ENCODE measurements around the gene MED16.

Gene MED16, protein sequence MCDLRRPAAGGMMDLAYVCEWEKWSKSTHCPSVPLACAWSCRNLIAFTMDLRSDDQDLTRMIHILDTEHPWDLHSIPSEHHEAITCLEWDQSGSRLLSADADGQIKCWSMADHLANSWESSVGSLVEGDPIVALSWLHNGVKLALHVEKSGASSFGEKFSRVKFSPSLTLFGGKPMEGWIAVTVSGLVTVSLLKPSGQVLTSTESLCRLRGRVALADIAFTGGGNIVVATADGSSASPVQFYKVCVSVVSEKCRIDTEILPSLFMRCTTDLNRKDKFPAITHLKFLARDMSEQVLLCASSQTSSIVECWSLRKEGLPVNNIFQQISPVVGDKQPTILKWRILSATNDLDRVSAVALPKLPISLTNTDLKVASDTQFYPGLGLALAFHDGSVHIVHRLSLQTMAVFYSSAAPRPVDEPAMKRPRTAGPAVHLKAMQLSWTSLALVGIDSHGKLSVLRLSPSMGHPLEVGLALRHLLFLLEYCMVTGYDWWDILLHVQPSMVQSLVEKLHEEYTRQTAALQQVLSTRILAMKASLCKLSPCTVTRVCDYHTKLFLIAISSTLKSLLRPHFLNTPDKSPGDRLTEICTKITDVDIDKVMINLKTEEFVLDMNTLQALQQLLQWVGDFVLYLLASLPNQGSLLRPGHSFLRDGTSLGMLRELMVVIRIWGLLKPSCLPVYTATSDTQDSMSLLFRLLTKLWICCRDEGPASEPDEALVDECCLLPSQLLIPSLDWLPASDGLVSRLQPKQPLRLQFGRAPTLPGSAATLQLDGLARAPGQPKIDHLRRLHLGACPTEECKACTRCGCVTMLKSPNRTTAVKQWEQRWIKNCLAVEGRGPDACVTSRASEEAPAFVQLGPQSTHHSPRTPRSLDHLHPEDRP

DNA sequence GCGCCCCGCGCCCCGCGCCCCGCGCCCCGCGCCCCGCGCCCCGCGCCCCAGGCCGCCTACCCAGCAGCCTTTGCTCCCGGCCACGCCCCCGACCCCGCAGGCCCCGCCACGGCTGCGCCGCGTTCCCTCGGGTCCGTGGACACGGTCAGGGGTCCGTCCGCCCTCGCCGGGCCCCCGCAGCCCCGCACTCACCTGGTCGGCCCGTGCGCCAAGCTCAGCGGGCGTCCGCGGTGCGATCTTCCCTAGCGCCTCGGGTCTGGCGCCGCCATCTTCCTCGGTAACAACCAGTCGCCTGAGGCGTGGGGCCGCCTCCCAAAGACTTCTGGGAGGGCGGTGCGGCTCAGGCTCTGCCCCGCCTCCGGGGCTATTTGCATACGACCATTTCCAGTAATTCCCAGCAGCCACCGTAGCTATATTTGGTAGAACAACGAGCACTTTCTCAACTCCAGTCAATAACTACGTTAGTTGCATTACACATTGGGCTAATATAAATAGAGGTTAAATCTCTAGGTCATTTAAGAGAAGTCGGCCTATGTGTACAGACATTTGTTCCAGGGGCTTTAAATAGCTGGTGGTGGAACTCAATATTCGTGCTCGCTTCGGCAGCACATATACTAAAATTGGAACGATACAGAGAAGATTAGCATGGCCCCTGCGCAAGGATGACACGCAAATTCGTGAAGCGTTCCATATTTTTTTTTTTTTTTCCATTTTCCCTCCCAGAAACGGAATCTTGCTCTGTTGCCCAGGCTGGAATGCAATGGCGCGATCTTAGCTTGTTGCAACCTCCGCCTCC, at the start of gene MED16, which contains the start of gene RNU6-9:
TSS of gene MED16 (minus strand) at position 294 of the 796 bp plus-strand sequence. CDS start 2,056 bp downstream, outside the sequence.
TSS of gene RNU6-9 (plus strand) at position 591 of the 796 bp plus-strand sequence.
- peak; percentile 75 for DNase-seq

DNA sequence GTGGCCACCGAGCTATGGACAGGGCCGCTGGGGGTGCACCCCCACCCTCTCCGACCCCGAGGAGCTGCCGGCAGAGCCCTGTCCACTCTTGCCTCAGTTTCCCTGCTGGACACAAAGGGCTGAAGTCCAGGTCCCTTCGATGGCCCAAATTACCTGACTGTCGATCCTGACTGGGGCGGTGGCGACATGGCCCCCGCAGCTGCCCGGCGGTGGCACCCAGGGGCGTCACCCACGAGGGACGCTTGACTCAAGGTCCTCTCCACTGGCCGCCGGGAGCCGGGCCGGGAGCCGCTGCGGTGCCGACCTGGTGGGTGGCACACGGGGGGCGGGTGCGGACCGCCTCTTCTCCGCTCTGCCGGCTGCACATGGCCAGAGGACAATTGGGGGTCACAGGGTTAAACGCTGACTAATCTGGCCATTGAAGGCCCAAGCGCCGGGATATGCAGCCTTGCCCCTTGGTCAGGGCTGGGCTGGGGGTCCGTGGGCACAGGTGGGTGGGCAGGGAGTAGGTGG, 49.2 kb upstream of the MED16 start:
- DNase-seq: no peak

DNA sequence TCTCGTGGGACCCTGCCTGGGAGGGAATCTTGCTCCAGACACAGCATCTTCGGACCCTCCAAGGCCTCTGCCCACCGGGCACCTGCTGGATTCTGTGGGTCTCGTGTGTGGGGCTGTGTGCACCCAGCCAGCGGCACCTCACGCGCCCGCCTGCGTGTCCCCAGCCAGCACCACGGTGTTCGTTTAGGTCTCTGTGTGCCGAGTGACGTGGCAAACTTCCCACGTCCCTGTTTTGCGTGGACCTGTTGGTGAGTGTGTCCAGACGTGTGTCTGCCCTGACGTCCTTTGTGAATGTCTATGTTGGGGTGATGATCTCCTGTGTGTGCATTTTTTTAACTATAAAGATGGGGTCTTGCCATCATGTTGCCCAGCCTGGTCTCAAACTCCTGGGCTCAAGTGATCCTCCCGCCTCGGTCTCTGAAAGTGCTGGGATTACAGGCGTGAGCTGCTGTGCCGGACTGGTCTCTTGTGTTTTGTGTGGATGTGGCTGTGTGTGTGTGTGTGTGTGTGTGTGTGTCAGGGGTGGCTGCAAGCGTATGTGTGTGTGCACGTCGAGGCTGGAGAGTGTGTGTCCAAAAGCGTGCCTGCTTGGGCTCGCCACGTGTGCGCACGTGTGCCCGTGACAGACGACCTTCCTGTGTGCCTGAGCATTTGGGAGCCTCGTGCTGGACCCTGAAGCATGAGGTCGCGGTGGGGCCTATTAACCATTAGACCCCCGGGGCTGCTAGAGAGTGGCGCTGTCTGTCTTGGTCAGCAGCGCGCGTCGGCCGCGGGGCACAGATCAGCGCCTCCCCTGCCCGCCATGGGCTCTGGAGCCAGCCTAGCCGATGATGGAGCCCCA, 48.5 kb upstream of the MED16 start:
- no peak for DNase-seq

DNA sequence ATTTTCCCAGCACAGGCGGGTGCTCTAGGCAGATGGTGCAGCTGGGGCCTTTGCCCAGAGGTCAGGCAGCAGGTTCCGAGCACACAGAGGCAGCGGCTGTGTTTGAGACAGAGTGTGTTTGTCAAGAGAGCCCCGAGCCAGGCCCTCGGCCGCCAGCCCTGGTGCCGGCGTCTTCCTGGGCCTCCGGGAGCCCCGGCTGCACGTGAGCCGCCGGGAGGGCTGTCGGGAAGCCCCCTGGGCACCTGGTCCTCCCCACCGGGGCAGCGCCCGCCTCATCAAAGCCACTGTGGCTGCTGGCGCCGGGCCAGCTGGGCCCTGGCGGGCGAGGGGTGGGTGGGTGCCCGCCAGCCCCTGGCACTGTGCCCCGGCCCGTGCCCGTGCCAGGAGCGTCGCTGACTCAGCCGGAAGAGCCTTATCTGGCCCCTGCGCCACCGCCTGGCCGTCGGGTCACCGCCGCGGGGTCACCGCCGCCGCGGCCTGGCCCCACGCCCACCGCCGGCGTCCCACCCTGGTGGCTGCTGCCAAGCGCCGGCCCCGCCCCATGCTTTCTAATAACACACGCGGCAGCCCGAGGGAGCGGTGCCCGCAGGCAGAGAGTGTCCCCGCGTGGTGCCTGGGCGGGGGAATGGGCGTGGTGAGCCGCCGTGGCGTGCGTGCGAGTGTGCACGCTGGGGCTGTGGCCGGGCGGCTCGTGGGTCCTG, 47.8 kb upstream of the MED16 start:
- peak; percentile 67 for DNase-seq

DNA sequence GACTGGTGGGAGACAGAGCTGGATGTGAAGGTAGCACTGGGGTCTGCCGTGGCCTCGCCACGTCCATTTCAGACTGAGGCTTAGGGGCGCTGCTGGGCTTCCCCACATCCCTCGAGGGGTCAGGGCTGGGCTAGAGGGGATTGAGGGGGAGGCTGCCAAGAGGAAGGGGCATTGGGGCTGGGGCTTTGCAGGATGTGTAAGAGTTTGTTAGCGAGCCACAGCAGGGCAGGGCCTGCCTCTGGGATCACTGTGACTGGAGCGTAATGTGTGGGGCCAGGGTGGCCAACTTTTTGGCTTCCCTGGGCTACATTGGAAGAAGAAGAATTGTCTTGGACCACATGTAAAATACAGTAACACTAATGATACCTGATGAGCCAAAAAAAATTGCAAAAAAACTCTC, 46.9 kb upstream of the MED16 start:
- no peak for DNase-seq

DNA sequence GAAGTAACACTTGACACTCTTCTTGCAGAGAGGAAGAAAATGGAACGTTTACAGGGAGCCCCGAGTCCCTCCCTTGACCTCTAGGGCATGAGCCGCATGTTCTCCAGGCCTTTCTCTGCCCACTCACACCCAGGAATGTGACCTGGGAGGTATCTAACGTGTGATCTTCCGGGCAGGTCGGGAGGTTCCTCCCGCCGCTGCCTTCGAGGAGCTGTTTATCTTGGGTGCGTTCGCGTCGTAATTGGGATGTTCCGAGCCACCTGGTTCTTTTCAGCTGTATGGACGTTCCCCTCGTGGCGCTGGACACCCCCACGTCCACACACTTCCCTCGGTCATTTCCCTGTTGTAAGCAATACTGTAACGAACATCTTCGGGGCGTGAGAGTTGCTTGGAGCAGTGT, 46.5 kb upstream of the MED16 start:
- no peak for DNase-seq

DNA sequence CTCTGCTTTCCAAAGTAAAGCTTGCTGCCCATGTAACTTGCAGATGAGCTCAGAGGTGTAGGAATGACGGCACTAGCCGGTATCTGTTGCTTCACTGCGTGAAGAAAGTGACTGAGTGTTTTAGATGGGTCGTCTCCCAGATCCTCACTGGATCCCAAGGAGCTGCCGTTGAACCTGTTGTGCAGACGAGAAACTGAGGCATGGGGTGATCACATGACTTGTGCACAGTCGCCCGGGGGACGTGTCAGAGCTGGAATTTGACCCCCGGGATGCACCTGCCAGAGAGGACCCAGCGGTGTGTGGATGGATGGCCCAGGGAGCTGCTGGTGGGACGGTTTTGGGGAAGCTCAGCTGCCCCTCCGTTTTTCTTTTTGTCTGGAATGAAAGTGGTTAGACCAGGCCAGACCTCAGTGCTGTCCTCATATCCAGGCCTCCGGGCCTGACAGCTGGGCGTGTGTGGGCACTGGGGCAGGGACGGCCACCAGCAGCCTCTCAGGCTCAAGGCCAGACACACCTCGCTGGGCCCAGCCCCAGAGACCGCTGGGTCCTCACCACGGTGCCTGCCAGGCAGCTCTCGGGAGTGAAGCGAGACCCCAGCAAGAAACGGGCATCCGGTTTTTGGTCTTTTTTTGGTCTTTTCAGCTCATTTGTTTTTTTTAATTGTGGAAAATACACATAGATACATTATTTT, 45.4 kb upstream of the MED16 start:
- no peak for DNase-seq

DNA sequence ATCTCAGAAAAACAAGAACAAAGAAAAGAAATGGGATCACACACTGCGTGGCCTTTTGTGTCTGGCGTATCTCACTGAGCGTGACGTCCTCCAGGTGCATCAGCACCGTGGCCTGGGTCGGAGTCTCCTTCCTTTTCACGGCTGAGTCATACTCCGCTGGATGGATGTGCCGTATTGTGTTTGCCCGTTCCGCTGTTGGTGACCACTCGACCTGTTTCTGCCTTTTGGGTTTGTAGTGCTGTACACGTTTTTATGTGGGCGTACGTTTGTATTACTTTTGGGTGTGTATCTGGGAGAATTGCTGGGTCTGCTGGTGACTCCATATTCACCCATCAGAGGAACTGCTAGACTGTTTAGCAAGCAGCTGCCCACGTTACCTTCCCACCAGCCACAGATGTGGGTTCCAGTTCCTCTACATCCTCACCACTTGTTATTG, 44.3 kb upstream of the MED16 start:
- DNase-seq: no peak

DNA sequence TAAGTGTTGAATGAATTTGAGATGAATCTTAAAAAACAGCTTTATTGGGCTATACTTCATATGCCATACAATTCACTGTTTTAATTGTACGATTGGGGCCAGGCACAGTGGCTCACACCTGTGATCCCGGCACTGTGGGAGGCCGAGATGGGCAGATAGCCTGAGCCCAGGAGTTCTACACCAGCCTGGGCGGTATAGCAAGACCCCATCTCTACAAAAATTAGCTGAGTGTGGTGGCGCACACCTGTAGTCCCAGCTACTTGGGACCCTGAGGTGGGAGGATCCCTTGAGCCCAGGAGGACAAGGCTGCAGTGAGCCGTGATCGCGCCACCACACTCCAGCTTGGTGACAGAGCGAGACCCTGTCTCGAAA, 43.2 kb upstream of the MED16 start:
- DNase-seq: no peak

DNA sequence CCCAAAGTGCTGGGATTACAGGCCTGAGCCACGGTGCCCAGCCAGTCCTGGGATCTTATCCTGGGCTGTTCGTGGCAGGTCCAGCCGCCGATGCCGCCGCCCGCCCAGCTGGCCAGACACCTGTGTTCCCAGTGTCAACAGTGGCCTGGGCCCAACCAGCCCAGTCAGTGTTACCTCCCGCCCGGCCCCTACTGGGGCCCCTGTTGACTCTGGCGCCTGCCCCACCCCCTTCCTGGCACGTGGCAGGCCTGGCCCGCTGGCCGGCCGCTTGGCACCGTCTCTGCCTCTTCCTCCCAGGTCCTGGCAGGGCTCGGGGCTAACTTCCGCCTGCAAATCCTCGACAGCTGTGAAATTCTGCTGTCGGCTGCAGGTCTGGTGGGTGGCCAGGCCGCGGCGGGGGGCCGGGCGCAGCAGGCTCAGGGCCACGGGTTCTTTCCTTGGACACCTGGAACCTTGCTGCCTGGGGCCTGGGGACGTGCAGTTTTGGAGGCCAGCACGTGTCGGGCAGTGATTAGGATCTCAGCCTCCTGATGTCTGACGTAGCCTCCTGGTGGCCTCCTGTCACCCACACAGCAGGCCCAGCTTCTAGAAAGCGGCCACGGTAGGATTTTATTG, 42.0 kb upstream of the MED16 start:
- no peak for DNase-seq

DNA sequence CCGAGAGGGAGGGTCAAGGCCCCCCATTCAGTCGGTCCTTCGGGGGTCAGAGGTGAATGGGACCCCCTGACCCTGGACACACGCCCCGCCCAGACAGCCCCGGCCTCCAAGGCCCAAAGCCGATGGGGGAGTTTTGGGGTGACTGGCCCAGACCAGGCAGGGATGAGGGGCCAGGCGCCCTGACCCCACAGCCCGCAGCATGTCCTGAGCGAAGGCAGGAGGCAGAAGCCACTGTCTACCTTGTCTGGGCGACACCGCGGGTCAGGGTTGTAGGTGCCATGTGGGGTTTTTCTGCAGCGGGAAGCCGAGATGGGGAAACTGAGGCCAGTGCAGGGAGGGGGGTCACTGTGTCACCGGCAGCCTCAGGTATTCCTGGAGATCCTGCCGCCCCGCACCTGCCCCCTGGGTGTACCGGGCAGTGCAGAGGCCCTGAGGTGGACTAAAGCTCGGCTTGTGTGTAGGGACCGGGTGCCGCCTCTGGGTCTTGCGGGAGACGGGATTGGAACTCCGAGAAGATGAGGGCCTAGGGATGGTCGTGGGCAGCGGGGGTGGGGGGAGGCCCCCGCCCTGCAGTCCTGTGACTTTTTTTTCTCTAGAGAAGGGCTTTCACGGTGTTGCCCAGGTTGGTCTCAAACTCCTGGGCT, 41.3 kb upstream of the MED16 start:
- DNase-seq: no peak

DNA sequence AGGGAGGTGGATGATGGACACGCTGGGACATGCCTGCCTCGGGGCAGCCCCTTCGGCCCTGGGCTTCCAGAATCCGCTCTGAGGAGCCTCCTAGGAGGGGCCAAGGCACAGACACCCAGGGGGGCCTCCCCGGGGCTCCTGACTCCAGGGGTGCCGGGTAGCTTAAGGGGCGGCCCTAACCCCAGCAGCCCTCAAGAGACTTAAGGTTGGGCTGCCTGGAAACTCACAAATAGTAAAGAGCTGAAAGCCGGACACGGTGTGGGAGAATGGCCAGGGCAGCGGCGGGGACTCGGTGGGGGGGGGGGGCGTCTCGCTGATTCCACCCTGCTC, 40.5 kb upstream of the MED16 start:
- no peak for DNase-seq

DNA sequence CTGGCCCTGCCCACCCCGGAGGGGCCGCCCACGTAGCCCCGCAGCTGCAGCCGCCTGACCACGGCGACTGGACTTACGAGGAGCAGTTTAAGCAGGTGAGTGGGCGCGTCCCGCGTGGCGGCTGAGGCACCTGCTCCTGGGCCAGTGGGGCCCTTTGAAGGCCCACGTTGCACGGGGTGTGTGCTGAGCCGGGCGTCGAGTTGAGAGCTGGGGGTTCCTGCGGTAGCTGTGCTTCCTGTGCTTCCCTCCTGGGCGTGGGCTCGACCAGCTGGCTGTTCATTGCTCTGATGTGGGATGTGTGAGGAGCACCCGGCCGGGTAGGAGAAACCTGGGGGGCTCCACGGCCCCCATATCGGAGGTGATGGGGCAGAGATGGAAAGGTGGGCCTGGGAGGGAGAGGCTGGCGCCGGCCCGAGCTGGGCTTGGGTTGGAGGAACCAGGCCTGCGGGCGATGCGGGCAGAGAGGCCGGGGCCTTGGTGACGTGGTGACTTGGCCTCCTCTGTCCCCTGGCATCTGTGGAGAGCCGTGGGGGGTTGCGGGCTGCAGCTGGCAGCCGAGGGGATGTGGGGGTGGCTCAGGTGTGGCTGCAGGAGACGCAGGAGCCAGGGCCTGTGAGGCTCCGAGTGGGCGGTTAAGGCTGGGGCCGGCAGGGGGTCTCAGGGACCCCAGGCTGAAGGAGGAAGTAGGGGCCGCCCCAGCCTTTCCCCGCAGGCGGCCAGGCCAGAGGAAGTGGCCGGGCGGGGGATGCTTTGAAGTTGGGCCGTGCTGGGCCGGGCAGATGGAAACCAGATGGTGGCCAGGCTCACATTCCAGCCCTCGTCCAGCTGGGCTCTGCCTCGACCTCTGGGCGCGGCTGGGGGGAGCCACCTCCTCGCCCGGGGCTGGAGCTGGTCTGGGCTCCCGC, 39.9 kb upstream of the MED16 start:
- DNase-seq: peak; percentile 46

DNA sequence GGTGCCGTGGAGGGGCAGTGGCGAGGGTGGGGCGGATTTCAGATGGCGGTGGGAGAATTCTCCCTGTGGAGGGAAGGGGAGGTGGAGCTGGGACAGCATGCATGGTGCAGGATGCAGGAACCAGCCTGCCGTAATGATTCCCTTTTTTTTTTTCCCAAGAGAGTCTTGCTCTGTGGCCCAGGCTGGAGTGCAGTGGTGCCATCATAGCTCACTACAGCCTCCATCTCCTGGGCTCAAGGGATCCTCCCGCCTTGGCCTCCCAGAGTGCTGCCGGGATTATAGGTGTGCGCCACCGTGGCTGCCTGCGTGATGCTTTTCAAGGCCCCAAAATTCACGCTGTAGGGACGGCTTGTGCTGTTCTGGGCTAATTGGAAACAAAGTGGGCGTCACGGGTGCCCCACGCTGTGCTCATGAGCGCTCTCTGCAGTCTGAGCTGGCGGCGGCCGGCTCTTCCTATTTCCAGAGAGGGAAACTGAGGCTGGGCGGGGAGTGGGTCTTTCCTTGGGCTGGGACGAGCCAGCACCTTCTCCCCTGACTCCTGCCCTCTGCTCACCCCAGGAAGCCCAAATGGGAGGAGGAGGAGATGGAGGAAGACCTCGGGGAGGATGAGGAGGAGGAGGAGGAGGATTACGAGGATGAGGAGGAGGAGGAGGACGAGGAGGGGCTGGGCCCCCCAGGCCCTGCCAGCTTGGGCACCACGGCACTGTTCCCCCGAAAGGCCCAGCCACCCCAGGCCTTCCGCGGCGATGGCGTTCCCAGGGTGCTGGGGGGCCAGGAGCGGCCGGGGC, 39.1 kb upstream of the MED16 start:
- no peak for DNase-seq

DNA sequence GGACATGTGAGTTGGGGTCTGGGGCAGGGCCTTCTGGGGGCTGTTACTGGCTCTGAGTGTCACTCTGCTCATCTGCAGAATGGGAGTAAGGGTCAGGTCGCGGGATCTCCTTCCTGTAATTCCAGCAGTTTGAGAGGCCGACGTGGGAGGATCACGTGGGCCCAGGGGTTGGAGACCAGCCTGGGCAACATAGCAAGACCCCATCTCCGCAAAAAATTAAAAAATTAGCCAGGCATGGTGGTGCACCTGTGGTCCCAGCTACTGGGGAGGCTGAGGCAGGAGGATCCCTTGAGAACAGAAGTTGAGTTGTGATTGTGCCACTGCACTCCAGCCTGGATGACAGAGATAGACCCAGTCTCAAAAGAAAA, 36.9 kb upstream of the MED16 start:
- no peak for DNase-seq

DNA sequence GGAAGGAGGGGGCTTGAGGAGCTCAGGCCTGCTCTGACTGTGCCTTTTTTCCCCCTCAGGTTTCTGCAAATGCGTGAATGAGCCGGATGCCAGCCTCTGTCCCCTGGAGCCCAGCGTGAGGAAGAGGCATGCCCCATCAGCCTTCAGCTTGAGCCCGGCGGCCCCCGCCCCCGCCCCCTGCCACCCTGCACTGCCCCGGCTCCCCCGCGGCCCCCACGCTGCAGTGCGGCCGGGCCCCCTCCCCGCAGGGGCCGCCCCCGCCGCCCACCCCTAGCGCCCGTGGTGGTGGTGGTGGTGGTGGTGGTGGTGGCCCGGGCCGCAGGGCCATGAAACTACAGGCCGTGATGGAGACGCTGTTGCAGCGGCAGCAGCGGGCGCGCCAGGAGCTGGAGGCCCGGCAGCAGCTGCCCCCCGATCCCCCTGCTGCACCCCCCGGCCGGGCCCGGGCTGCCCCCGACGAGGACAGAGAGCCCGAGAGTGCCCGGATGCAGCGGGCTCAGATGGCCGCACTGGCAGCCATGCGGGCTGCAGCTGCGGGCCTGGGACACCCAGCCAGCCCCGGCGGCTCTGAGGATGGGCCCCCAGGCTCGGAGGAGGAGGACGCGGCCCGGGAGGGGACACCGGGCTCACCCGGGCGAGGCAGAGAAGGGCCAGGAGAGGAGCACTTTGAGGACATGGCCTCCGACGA, 36.4 kb upstream of the MED16 start:
- no peak for DNase-seq
